Measurements from ENCODE around the gene MECP2. TPM values are rescaled to one million over a fixed set of nuclear protein-coding genes. Genes with fewer than 3 reads are reported as not detected.

Gene MECP2
- 17.6 and 19.4 TPM in 2 replicates for total RNA-seq

GRCh38 chrX:154097589-154098541, at the start of gene MECP2:
MECP2 (minus strand) TSS chrX:154097717.

DNA sequence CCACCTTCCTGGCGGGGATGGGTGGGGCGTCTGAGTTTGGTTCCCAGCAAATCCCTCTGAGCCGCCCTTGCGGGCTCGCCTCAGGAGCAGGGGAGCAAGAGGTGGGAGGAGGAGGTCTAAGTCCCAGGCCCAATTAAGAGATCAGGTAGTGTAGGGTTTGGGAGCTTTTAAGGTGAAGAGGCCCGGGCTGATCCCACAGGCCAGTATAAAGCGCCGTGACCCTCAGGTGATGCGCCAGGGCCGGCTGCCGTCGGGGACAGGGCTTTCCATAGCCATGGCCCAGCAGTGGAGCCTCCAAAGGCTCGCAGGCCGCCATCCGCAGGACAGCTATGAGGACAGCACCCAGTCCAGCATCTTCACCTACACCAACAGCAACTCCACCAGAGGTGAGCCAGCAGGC, 46.5 kb upstream of the MECP2 start, which contains the start of gene OPN1LW:
TSS of gene OPN1LW (plus strand) at position 234 of the 400 bp plus-strand sequence. CDS start at position 275, 41 bp downstream.

DNA sequence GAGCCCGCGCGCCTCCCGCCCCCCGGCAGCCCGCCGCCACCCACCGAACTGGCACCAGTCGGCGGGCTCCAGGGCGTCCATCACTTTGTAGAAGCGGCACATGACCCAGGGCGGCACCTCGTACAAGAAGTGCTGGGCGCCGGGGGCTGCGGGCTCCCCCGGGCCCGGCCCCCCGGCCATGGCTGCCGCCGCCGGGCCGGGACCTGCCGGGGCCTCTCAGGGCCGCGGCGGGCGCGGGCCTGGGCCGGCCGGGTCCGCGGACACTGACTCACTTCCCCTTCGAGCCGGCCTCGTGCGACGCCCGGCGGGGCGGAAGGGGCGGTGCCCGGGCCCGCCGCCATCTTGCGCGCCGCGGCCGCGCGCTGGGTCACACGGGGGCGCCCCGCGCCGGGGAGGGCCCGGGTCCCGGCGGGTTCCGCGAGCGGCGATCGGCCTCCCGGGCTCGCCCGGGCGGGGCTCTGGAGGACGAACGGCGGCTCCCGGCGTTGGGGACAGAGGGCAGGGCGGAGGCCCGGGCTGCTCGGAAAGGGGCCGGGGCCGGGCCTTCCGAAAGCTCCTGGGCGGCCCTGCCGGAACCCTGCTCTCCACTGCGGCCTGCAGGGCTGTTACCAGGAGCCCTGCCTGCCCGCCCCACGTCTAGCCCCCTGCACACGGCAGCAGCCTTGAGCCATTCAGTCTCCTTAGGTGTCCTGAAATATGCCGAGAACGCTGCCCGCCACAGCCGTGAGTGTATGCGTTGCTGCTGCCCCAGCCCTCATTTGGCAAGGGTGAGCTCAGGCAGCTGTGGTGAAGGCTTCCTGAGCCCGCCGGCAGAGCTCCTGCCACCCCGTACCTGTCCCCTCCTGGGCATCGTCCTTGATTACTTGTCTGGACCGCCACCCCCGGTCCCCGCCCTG, 77.6 kb downstream of the MECP2 start, which contains the start of gene IRAK1:
TSS of gene IRAK1 (minus strand) at position 270 of the 896 bp plus-strand sequence. CDS start at position 180, 90 bp downstream.

GRCh38 chrX:153972368-153973126, 125.0 kb downstream of the MECP2 start, which contains the start of gene TMEM187:
TMEM187 (plus strand) TSS chrX:153972754; CDS start chrX:153982063, 9,309 bp downstream.

Other genes with a start within 250 kb of the MECP2 start
- 0.34 and 0.47 TPM in 2 replicates for gene L1CAM, start 211.5 kb downstream of the MECP2 start, total RNA-seq
- 0.12 TPM in 1 of 2 replicates, not detected in the other for gene AVPR2, start 193.0 kb downstream of the MECP2 start, total RNA-seq
- gene ARHGAP4, start 171.5 kb downstream of the MECP2 start, total RNA-seq, result 0.58 and 4.5 TPM in 2 replicates
- 89.0 and 90.2 TPM in 2 replicates for gene NAA10, start 162.7 kb downstream of the MECP2 start, total RNA-seq
- 0.12 and 0.94 TPM in 2 replicates for gene RENBP, start 153.1 kb downstream of the MECP2 start, total RNA-seq
- 28.7 and 31.3 TPM in 2 replicates for gene HCFC1, start 125.9 kb downstream of the MECP2 start, total RNA-seq
- 6.9 and 11.8 TPM in 2 replicates for gene TMEM187, start 125.0 kb downstream of the MECP2 start, total RNA-seq
- 86.6 and 190 TPM in 2 replicates for gene IRAK1, start 77.8 kb downstream of the MECP2 start, total RNA-seq
- not detected in 2 replicates for gene OPN1LW, start 46.5 kb upstream of the MECP2 start, total RNA-seq
- not detected in 2 replicates for gene OPN1MW, start 84.9 kb upstream of the MECP2 start, total RNA-seq
- not detected in 2 replicates for gene OPN1MW2, start 122.0 kb upstream of the MECP2 start, total RNA-seq
- not detected in 2 replicates for gene OPN1MW3, start 159.9 kb upstream of the MECP2 start, total RNA-seq
- not detected in 2 replicates for gene TEX28, start 197.4 kb upstream of the MECP2 start, total RNA-seq
- not detected in 2 replicates for gene TKTL1, start 198.1 kb upstream of the MECP2 start, total RNA-seq

All from pericardium fibroblast (primary cell).